Measurements from ENCODE around the gene MGLL. TPM values are rescaled to one million over a fixed set of nuclear protein-coding genes. Genes with fewer than 3 reads are reported as not detected.

MGLL gene
- total RNA-seq, 2 experiments from 2014 or later: 19.2 to 21.6 TPM

GRCh38 chr3:127777921-127778656 is 44.2 kb downstream of the MGLL start:
- Histone ChIP-seq H3K4me3 (ENCODE audit: low read depth, low read length, poor library complexity, severe bottlenecking) (no peak overlapping the region), H3K9me3 (ENCODE audit: low read length) (peaks cover 10% of the 10 kb centered on the region; the same call in 1 of the 2 replicates), H3K4me2 (ENCODE audit: low read length) (no peak overlapping the region), H3K4me1 (ENCODE audit: insufficient read depth, low read length, poor library complexity, severe bottlenecking) (no peaks in the 10 kb centered on the region), H3K36me3 (ENCODE audit: insufficient read depth, low read length) (no peaks in the 10 kb centered on the region), H3K79me2 (ENCODE audit: insufficient read depth, low read depth, low read length) (no peaks in the 10 kb centered on the region), H3K27ac (ENCODE audit: low read depth, low read length, poor library complexity, severe bottlenecking) (no peak overlapping the region), H4K20me1 (ENCODE audit: insufficient read depth, low read length) (no peaks in the 10 kb centered on the region), H3K9me2 (ENCODE audit: insufficient read depth, low read length) (no peaks in the 10 kb centered on the region), H2AFZ (ENCODE audit: low read length) (no peak overlapping the region)
- intact Hi-C loops (cut with micrococcal nuclease; ENCODE audit: unreplicated experiment): no loop called here
- POLR2A ChIA-PET: interaction anchor here (1.0 kb wide), 1 partner anchor 17 kb away, joined by 3 read pairs; no protein-coding TSS in a partner anchor
- no peak for DNase-seq (ENCODE audit: low spot score)
- TF ChIP-seq CTCF (conservative IDR thresholded peaks at IDR 0.05; ENCODE audit: low read length) (no peak), EZH2phosphoT487 (IDR thresholded peaks at IDR 0.05; ENCODE audit: borderline replicate concordance, low read depth, low read length) (no peak)
- no TSS peak for BruUV-seq (replicated peaks)
- CTCF ChIA-PET (ENCODE audit: unreplicated experiment): no interaction called here

GRCh38 chr3:127777332-127777731 is 45.0 kb downstream of the MGLL start:
- ChIA-PET CTCF (ENCODE audit: unreplicated experiment) (no interaction called here), POLR2A (no interaction called here)
- intact Hi-C loops (cut with micrococcal nuclease; ENCODE audit: unreplicated experiment): no loop called here
- TF ChIP-seq CTCF (conservative IDR thresholded peaks at IDR 0.05; ENCODE audit: low read length): no peak
- H2AFZ ChIP-seq (ENCODE audit: low read length): no peak overlapping the region
- no peak for DNase-seq (ENCODE audit: low spot score)
- H3K36me3 ChIP-seq (ENCODE audit: insufficient read depth, low read length): no peaks in the 10 kb centered on the region
- no TSS peak for BruUV-seq (replicated peaks)
- H3K9me3 ChIP-seq (ENCODE audit: low read length): peaks cover 10% of the 10 kb centered on the region; the same call in 1 of the 2 replicates
- H3K4me2 ChIP-seq (ENCODE audit: low read length): no peak overlapping the region
- no peak overlapping the region for H3K27ac ChIP-seq (ENCODE audit: low read depth, low read length, poor library complexity, severe bottlenecking)
- no peaks in the 10 kb centered on the region for H3K79me2 ChIP-seq (ENCODE audit: insufficient read depth, low read depth, low read length)
- no peaks in the 10 kb centered on the region for H4K20me1 ChIP-seq (ENCODE audit: insufficient read depth, low read length)
- no peaks in the 10 kb centered on the region for H3K4me1 ChIP-seq (ENCODE audit: insufficient read depth, low read length, poor library complexity, severe bottlenecking)
- H3K9me2 ChIP-seq (ENCODE audit: insufficient read depth, low read length): no peaks in the 10 kb centered on the region
- no peak overlapping the region for H3K4me3 ChIP-seq (ENCODE audit: low read depth, low read length, poor library complexity, severe bottlenecking)

GRCh38 chr3:127776347-127776746 is 46.0 kb downstream of the MGLL start:
- no peaks in the 10 kb centered on the region for H3K9me2 ChIP-seq (ENCODE audit: insufficient read depth, low read length)
- ChIA-PET POLR2A (no interaction called here), CTCF (ENCODE audit: unreplicated experiment) (no interaction called here)

More at GRCh38 chr3:127776347-127776746, 46.0 kb downstream of the MGLL start:
- Histone ChIP-seq H2AFZ (ENCODE audit: low read length) (no peak overlapping the region), H3K4me2 (ENCODE audit: low read length) (no peak overlapping the region), H3K9me3 (ENCODE audit: low read length) (peaks cover 10% of the 10 kb centered on the region; the same call in 1 of the 2 replicates), H3K4me3 (ENCODE audit: low read depth, low read length, poor library complexity, severe bottlenecking) (no peak overlapping the region), H4K20me1 (ENCODE audit: insufficient read depth, low read length) (no peaks in the 10 kb centered on the region), H3K27ac (ENCODE audit: low read depth, low read length, poor library complexity, severe bottlenecking) (no peak overlapping the region), H3K79me2 (ENCODE audit: insufficient read depth, low read depth, low read length) (no peaks in the 10 kb centered on the region), H3K4me1 (ENCODE audit: insufficient read depth, low read length, poor library complexity, severe bottlenecking) (no peaks in the 10 kb centered on the region), H3K36me3 (ENCODE audit: insufficient read depth, low read length) (no peaks in the 10 kb centered on the region)
- no peak for DNase-seq (ENCODE audit: low spot score)
- BruUV-seq (replicated peaks): no TSS peak
- no peak for TF ChIP-seq EZH2phosphoT487 (IDR thresholded peaks at IDR 0.05; ENCODE audit: borderline replicate concordance, low read depth, low read length)
- TF ChIP-seq CTCF (conservative IDR thresholded peaks at IDR 0.05; ENCODE audit: low read length): no peak
- intact Hi-C loops (cut with micrococcal nuclease; ENCODE audit: unreplicated experiment): no loop called here

Measured in OCI-LY7 (cell line).